Neural progenitor cell (in vitro differentiated cells): ENCODE data around the gene MAGI2.

Experiments
- EZH2 ChIP-seq: fragments of 200-600 bp; sonication (generic); IDR thresholded peaks from 2 replicates; pipeline ENCODE4 v1.6.1; 2017; ENCODE audit warnings: antibody characterized with exemption, mild to moderate bottlenecking, moderate library complexity
- EZH2phosphoT487 ChIP-seq: fragments of 200-600 bp; sonication (generic); IDR thresholded peaks from 2 replicates; pipeline ENCODE4 v1.6.1; 2017; ENCODE audit warnings: antibody characterized with exemption
- TF ChIP-seq, protein P1 (sequence below): fragments of 200-600 bp; sonication (generic); IDR thresholded peaks from 2 replicates; pipeline ENCODE4 v1.5.1; 2017; ENCODE audit warnings: antibody characterized with exemption, mild to moderate bottlenecking

DNA sequence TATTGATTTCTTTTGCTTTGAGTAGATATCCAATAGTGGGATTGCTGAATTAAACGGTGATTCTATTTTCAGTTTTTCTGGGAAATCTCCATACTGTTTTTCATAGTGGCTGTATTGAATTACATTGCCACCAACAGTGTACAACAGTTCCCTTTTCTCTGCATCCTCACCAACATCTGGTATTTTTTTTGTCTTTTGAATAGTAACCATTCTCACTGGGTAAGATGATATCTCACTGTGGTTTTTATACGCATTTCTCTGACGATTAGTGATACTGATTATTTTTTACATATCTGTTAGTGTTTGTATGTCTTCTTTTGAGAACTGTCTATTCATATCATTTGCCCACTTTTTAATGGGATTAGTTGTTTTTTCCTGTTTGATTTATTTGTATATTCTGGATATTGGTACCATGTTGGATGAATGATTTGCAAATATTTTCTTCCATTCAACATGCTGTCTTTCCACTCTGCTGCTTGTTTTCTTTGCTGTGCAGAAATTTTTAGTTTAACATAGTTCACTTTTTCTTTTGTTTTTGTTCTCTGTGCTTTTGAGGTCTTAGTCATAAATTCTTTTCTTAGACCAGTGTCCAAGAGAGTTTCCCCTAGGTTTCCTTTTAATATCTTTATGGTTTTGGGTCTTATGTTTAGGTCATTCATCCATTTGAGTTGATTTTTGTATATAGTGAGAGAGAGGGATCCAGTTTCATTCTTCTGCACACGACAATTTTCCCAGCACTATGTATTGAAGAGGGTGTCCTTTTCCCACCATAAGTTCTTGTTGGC is 1070.2 kb downstream of the MAGI2 start:
- TF ChIP-seq, protein P1, sequence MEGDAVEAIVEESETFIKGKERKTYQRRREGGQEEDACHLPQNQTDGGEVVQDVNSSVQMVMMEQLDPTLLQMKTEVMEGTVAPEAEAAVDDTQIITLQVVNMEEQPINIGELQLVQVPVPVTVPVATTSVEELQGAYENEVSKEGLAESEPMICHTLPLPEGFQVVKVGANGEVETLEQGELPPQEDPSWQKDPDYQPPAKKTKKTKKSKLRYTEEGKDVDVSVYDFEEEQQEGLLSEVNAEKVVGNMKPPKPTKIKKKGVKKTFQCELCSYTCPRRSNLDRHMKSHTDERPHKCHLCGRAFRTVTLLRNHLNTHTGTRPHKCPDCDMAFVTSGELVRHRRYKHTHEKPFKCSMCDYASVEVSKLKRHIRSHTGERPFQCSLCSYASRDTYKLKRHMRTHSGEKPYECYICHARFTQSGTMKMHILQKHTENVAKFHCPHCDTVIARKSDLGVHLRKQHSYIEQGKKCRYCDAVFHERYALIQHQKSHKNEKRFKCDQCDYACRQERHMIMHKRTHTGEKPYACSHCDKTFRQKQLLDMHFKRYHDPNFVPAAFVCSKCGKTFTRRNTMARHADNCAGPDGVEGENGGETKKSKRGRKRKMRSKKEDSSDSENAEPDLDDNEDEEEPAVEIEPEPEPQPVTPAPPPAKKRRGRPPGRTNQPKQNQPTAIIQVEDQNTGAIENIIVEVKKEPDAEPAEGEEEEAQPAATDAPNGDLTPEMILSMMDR = no peak
- TF ChIP-seq EZH2phosphoT487 (no peak), EZH2 (no peak)
